ENCODE data around the gene RXRA.

RXRA gene

DNA sequence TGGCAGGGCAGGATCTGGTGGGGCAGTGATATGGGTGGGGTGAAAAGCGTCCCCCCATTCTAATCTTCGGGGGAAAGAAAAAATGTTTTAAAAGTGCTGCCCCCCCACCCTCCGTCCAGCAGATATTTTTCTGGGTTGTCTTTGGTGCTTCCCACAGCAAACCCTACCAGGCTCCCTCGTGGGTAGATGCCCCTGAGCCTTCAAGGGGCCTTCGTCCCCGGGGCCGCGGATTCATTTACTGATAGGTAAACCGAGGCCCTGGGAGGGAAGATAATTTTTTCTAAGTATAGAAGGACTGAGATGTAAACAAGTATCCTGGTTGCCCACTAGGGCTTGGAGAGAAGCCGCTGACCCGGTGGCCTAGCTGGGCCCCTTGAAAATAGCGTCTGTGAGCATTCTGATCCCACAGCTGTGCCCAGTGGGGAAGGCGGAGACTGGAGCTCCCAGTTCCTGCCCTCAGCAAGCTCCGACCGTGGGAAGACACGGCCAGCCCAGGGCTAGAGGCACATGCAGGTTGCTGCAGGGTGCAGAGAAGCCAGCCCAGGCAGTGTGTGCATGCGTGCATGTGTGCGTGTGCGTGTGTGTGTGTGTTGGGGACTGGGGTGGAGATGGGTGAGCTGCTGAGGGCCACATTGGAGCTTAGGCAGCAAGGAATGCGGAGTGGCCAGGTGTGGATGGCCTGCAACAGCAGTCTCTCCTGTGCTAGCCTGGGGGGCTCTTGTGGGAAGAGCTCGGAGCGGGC lies 6.0 kb upstream of the RXRA start:
- DNase-seq (ENCODE audit: low read depth in 1 of 2, low spot score in 1 of 2), result no peak
- TF ChIP-seq SPI1 (IDR thresholded peaks at IDR 0.05; ENCODE audit: borderline replicate concordance, low read depth) (no peak), POLR2AphosphoS5 (IDR thresholded peaks at IDR 0.05; ENCODE audit: low read depth) (no peak), CTCF (IDR thresholded peaks at IDR 0.05; ENCODE audit: insufficient read depth, low read length) (no peak), GABPA (IDR thresholded peaks at IDR 0.05; ENCODE audit: low read depth) (no peak)
- TF ChIP-seq, protein P1, sequence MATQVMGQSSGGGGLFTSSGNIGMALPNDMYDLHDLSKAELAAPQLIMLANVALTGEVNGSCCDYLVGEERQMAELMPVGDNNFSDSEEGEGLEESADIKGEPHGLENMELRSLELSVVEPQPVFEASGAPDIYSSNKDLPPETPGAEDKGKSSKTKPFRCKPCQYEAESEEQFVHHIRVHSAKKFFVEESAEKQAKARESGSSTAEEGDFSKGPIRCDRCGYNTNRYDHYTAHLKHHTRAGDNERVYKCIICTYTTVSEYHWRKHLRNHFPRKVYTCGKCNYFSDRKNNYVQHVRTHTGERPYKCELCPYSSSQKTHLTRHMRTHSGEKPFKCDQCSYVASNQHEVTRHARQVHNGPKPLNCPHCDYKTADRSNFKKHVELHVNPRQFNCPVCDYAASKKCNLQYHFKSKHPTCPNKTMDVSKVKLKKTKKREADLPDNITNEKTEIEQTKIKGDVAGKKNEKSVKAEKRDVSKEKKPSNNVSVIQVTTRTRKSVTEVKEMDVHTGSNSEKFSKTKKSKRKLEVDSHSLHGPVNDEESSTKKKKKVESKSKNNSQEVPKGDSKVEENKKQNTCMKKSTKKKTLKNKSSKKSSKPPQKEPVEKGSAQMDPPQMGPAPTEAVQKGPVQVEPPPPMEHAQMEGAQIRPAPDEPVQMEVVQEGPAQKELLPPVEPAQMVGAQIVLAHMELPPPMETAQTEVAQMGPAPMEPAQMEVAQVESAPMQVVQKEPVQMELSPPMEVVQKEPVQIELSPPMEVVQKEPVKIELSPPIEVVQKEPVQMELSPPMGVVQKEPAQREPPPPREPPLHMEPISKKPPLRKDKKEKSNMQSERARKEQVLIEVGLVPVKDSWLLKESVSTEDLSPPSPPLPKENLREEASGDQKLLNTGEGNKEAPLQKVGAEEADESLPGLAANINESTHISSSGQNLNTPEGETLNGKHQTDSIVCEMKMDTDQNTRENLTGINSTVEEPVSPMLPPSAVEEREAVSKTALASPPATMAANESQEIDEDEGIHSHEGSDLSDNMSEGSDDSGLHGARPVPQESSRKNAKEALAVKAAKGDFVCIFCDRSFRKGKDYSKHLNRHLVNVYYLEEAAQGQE (IDR thresholded peaks at IDR 0.05; ENCODE audit: insufficient replicate concordance, low read depth), result no peak
- no peak overlapping the region for H3K27ac ChIP-seq (replicated peaks)
- H3K4me3 ChIP-seq (replicated peaks; ENCODE audit: insufficient read depth, low read length), result no peak overlapping the region
- no peaks in the 10 kb centered on the region for H3K27me3 ChIP-seq (ENCODE audit: insufficient read depth, poor library complexity, severe bottlenecking)

DNA sequence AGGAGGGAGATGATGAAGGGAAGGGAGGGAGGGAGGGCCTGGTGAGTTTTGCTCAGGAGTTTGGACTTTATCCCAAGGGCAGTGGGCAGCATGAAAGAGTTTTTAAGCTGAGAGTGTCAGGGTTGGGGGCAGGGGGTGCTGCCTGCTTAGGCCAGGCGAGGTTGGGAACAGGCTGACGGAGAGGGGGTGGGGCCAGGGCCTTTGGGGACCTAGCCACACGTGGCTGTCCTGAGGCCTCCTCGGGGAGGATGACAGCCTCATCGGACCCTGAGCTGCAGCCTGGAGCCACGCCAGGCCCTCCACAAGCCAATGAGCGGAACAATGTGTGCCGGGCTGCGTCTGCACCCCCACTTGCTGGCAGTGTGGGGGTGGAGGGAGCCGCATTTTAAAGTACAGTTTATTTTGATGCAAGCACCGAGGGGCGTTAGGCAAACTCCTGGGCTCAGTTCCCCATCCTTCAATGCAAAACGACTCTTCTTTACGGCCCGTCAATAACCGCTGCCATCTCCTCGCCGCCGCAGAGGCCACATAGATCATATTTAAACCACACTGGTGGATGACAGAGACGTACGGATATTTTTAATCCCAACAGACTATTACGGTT lies 5.3 kb upstream of the RXRA start:
- Histone ChIP-seq H3K27me3 (ENCODE audit: insufficient read depth, poor library complexity, severe bottlenecking) (no peaks in the 10 kb centered on the region), H3K4me3 (replicated peaks; ENCODE audit: insufficient read depth, low read length) (no peak overlapping the region), H3K27ac (replicated peaks) (no peak overlapping the region)
- TF ChIP-seq CTCF (IDR thresholded peaks at IDR 0.05; ENCODE audit: insufficient read depth, low read length) (no peak), SPI1 (IDR thresholded peaks at IDR 0.05; ENCODE audit: borderline replicate concordance, low read depth) (no peak), GABPA (IDR thresholded peaks at IDR 0.05; ENCODE audit: low read depth) (no peak), POLR2AphosphoS5 (IDR thresholded peaks at IDR 0.05; ENCODE audit: low read depth) (no peak)
- TF ChIP-seq, protein P1 (IDR thresholded peaks at IDR 0.05; ENCODE audit: insufficient replicate concordance, low read depth), result no peak
- DNase-seq (ENCODE audit: low read depth in 1 of 2, low spot score in 1 of 2), result no peak

GRCh38 chr9:134321531-134321930 lies 4.7 kb upstream of the RXRA start:
- Histone ChIP-seq H3K27me3 (ENCODE audit: insufficient read depth, poor library complexity, severe bottlenecking) (no peaks in the 10 kb centered on the region), H3K4me3 (replicated peaks; ENCODE audit: insufficient read depth, low read length) (no peak overlapping the region), H3K27ac (replicated peaks) (no peak overlapping the region)
- DNase-seq (ENCODE audit: low read depth in 1 of 2, low spot score in 1 of 2), result no peak
- no peak for TF ChIP-seq POLR2AphosphoS5 (IDR thresholded peaks at IDR 0.05; ENCODE audit: low read depth)
- TF ChIP-seq, protein P1 (IDR thresholded peaks at IDR 0.05; ENCODE audit: insufficient replicate concordance, low read depth), result no peak
- no peak for TF ChIP-seq GABPA (IDR thresholded peaks at IDR 0.05; ENCODE audit: low read depth)
- TF ChIP-seq CTCF (IDR thresholded peaks at IDR 0.05; ENCODE audit: insufficient read depth, low read length), result no peak
- TF ChIP-seq SPI1 (IDR thresholded peaks at IDR 0.05; ENCODE audit: borderline replicate concordance, low read depth), result no peak
